Nephron progenitor cell (in vitro differentiated cells): ENCODE data around the gene NUP210.
"Not testable (repeated sequence)": the region's sequence is repeated elsewhere in the genome, so short reads cannot be mapped to it uniquely, and the experiment has no call there.

ENCODE experiments used
- DNase-seq: peaks from one replicate; pipeline ENCODE4 v3.0.0; 2021
- H3K27ac Mint-ChIP-seq: 2 replicates; pipeline ENCODE4 v1.8.0; 2021; ENCODE audit warnings: mild to moderate bottlenecking, moderate library complexity, mixed read lengths
- H3K27me3 Mint-ChIP-seq: 2 replicates; pipeline ENCODE4 v1.8.0; 2021; ENCODE audit warnings: mild to moderate bottlenecking, low read depth, mixed read lengths; ENCODE audit not compliant: poor library complexity
- H3K36me3 Mint-ChIP-seq: 2 replicates; pipeline ENCODE4 v1.8.0; 2021; ENCODE audit warnings: low read depth, mixed read lengths
- H3K4me1 Mint-ChIP-seq: 2 replicates; pipeline ENCODE4 v1.8.0; 2021; ENCODE audit warnings: mixed read lengths
- H3K4me3 Mint-ChIP-seq: 2 replicates; pipeline ENCODE4 v1.8.0; 2021; ENCODE audit warnings: mild to moderate bottlenecking, moderate library complexity, mixed read lengths
- H3K9me3 Mint-ChIP-seq: 2 replicates; pipeline ENCODE4 v1.8.0; 2021; ENCODE audit warnings: mild to moderate bottlenecking, moderate library complexity, mixed read lengths
- CTCF ChIP-seq: fragments of 200-600 bp; sonication (generic); IDR thresholded peaks from 2 replicates; pipeline ENCODE4 v1.5.0; 2021; ENCODE audit warnings: antibody characterized with exemption

NUP210 gene

DNA sequence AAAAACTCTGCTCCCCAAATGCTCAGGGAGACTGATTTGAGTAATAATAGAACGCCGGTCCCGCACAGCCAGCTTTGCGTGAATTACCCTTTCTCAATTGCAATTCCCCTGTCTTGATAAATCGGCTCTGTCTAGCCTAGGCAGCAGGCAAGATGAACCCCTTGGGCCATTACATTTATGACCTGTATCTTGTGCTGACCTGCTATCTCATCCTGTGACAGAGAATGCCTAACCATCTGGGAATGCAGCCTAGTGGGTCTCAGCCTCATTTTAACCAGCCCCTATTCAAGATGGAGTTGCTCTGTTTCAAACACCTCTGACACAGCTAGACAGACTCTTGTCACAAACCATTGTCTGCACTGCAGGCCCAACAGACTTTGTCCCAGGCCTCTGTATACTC is 13.8 kb upstream of the NUP210 start:
- H3K4me1 Mint-ChIP-seq, result peaks cover 15% of the 10 kb centered on the region
- no peak overlapping the region for H3K4me3 Mint-ChIP-seq
- DNase-seq, result no peak
- H3K9me3 Mint-ChIP-seq, result peaks cover 16% of the 10 kb centered on the region
- no peak for TF ChIP-seq CTCF
- H3K27me3 Mint-ChIP-seq, result peaks cover 3% of the 10 kb centered on the region
- H3K36me3 Mint-ChIP-seq, result no peaks in the 10 kb centered on the region
- H3K27ac Mint-ChIP-seq, result no peak overlapping the region

- Mint-ChIP-seq H3K27ac (peak overlapping the region; percentile 42), H3K4me1 (peaks cover 15% of the 10 kb centered on the region), H3K27me3 (peaks cover 3% of the 10 kb centered on the region), H3K4me3 (no peak overlapping the region), H3K9me3 (peaks cover 16% of the 10 kb centered on the region), H3K36me3 (no peaks in the 10 kb centered on the region)
- DNase-seq, result no peak
- no peak for TF ChIP-seq CTCF
These were observed 12.0 kb upstream of the NUP210 start for GRCh38 chr3:13432093-13432492.

DNA sequence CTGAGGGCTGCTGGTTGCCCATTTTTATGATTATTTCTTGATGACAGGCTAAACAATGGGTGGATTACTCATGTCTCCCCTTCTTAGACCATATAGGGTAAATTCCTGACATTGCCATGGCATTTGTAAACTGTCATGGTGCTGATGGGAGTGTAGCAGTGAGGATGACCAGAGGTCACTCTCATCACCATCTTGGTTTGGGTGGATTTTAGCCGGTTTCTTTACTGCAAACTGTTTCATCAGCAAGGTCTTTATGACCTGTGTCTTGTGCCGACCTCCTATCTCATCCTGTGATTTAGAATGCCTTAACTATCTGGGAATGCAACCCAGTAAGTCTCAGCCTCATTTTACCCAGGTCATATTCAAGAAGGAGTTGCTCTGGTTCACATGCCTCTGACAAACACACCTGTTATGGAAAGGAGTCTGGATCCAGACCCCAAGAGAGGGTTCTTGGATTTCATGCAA is 10.3 kb upstream of the NUP210 start:
- H3K27ac Mint-ChIP-seq, DNase-seq, H3K4me3 Mint-ChIP-seq, H3K27me3 Mint-ChIP-seq, H3K36me3 Mint-ChIP-seq: not testable (repeated sequence)
- Mint-ChIP-seq H3K4me1 (peaks cover 15% of the 10 kb centered on the region), H3K9me3 (peaks cover 16% of the 10 kb centered on the region)

GRCh38 chr3:13429631-13430291 is 9.6 kb upstream of the NUP210 start:
- Mint-ChIP-seq H3K4me1 (peaks cover 15% of the 10 kb centered on the region), H3K9me3 (peaks cover 16% of the 10 kb centered on the region), H3K36me3 (no peaks in the 10 kb centered on the region), H3K27ac (no peak overlapping the region), H3K27me3 (peaks cover 5% of the 10 kb centered on the region), H3K4me3 (no peak overlapping the region)
- DNase-seq, result no peak
- TF ChIP-seq CTCF, result no peak

GRCh38 chr3:13428678-13429077 is 8.6 kb upstream of the NUP210 start:
- not testable (repeated sequence) for H3K4me3 Mint-ChIP-seq, H3K27ac Mint-ChIP-seq, H3K36me3 Mint-ChIP-seq, H3K4me1 Mint-ChIP-seq, DNase-seq
- H3K27me3 Mint-ChIP-seq, result peaks cover 10% of the 10 kb centered on the region
- peaks cover 16% of the 10 kb centered on the region for H3K9me3 Mint-ChIP-seq

DNA sequence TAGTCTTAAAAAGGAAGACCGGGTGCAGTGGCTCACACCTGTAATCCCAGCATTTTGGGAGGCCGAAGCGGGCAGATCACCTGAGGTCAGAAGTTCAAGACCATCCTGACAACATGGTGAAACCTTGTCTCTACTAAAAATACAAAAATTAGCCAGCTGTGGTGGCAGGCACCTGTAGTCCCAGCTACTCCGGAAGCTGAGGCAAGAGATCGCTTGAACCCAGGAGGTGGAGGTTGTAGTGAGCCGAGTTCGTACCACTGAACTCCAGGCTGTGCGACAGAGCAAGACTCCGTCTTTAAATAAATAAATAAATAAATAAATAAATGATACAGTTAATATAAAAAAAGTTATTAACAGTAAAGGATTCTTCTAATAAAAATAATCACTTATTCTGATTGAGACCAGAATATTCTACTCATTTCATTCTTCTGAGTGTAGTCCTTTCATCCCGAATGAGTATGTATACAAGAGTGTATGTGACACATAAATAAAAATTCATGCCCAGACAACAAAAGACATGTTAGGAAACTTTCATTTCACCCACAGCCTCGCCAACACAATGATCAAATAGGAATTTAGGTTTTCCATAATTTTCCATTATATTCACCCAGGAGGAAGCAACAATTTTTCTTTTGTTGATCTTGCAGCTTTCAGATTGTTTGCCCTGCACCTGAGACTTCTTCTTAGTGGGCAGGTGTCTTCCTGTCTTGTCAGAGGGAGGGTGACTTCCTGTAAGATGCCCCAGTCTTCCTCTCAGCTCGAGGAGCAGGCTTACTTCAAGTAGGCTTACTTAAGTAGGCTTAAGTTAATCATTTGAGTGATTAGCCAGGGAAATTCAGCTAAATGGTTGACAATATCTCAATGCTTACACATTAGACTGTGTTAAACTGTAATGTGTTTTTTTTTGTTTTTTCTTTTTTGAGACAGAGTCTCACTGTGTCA is 7.8 kb upstream of the NUP210 start:
- Mint-ChIP-seq H3K4me1 (no peaks in the 10 kb centered on the region), H3K4me3 (no peak overlapping the region)
- no peak for DNase-seq

More for the DNA sequence above, 7.8 kb upstream of the NUP210 start:
- Mint-ChIP-seq H3K9me3 (peaks cover 11% of the 10 kb centered on the region), H3K27ac (no peak overlapping the region), H3K27me3 (peaks cover 14% of the 10 kb centered on the region), H3K36me3 (no peaks in the 10 kb centered on the region)
- no peak for TF ChIP-seq CTCF
